Mesendoderm (in vitro differentiated cells): ENCODE data around the gene NDST1.
A peak's percentile ranks its signal among the peaks of the same experiment; 100 is the strongest.

ENCODE experiments used
- DNase-seq: peaks from one replicate; pipeline ENCODE4 v3.0.0; 2013
- H2AK5ac ChIP-seq: 2 replicates; pipeline ENCODE4 v1.6.1; 2013; ENCODE audit warnings: low read length, inconsistent platforms
- H2BK120ac ChIP-seq: 2 replicates; pipeline ENCODE4 v1.6.1; 2013; ENCODE audit warnings: low read depth, mild to moderate bottlenecking, low read length, moderate library complexity, mixed read lengths
- H2BK15ac ChIP-seq: replicated peaks from 2 replicates; pipeline ENCODE4 v1.6.1; 2013; ENCODE audit warnings: low read depth, mild to moderate bottlenecking, moderate library complexity
- H2BK5ac ChIP-seq: 2 replicates; pipeline ENCODE4 v1.6.1; 2013; ENCODE audit warnings: low read length, inconsistent platforms
- H3K18ac ChIP-seq: 2 replicates; pipeline ENCODE4 v1.6.1; 2013; ENCODE audit warnings: mild to moderate bottlenecking, low read length, mixed read lengths
- H3K23ac ChIP-seq: one replicate; pipeline ENCODE4 v1.6.1; 2013; ENCODE audit warnings: low read length
- H3K27ac ChIP-seq: 2 replicates; pipeline ENCODE4 v1.5.1; 2013; ENCODE audit warnings: low read depth, mild to moderate bottlenecking, inconsistent platforms, low read length, moderate library complexity
- H3K27me3 ChIP-seq: 2 replicates; pipeline ENCODE4 v1.6.1; 2013; ENCODE audit warnings: low read length, control low read depth, mild to moderate bottlenecking, inconsistent platforms; ENCODE audit not compliant: insufficient read depth, poor library complexity
- H3K36me3 ChIP-seq: 2 replicates; pipeline ENCODE4 v1.6.1; 2013; ENCODE audit warnings: low read length, inconsistent platforms; ENCODE audit not compliant: control insufficient read depth, insufficient read depth
- H3K4ac ChIP-seq: one replicate; pipeline ENCODE4 v1.6.1; 2013; ENCODE audit warnings: low read depth, mild to moderate bottlenecking, low read length, moderate library complexity
- H3K4me1 ChIP-seq: 2 replicates; pipeline ENCODE4 v1.6.1; 2013; ENCODE audit warnings: low read depth, low read length, inconsistent platforms; ENCODE audit not compliant: control insufficient read depth
- H3K4me2 ChIP-seq: 2 replicates; pipeline ENCODE4 v1.6.1; 2013; ENCODE audit warnings: low read length
- H3K4me3 ChIP-seq: 2 replicates; pipeline ENCODE4 v1.5.1; 2013; ENCODE audit warnings: mild to moderate bottlenecking, low read length
- H3K56ac ChIP-seq: one replicate; pipeline ENCODE4 v1.6.1; 2013; ENCODE audit warnings: low read length
- H3K79me1 ChIP-seq: 2 replicates; pipeline ENCODE4 v1.6.1; 2013; ENCODE audit warnings: low read length, inconsistent platforms
- H3K79me2 ChIP-seq: 2 replicates; pipeline ENCODE4 v1.6.1; 2013; ENCODE audit warnings: mild to moderate bottlenecking, low read length; ENCODE audit not compliant: control insufficient read depth, insufficient read depth
- H3K9ac ChIP-seq: 2 replicates; pipeline ENCODE4 v1.6.1; 2013; ENCODE audit warnings: low read length, inconsistent platforms
- H4K5ac ChIP-seq: one replicate; pipeline ENCODE4 v1.6.1; 2013; ENCODE audit warnings: low read length
- H4K8ac ChIP-seq: one replicate; pipeline ENCODE4 v1.6.1; 2013; ENCODE audit warnings: low read depth, mild to moderate bottlenecking, control low read depth, low read length, moderate library complexity
- WGBS: extraction: QIAGEN DNeasy Blood & Tissue Kit; methylation state at CpG from one replicate; pipeline ENCODE4 v1.1.7; 2013; ENCODE audit warnings: low lambda C conversion rate, missing lambda C conversion rate; ENCODE audit not compliant: insufficient coverage; ENCODE audit errors: extremely low coverage; 5-methylcytosine and 5-hydroxymethylcytosine counted together

NDST1 gene

DNA sequence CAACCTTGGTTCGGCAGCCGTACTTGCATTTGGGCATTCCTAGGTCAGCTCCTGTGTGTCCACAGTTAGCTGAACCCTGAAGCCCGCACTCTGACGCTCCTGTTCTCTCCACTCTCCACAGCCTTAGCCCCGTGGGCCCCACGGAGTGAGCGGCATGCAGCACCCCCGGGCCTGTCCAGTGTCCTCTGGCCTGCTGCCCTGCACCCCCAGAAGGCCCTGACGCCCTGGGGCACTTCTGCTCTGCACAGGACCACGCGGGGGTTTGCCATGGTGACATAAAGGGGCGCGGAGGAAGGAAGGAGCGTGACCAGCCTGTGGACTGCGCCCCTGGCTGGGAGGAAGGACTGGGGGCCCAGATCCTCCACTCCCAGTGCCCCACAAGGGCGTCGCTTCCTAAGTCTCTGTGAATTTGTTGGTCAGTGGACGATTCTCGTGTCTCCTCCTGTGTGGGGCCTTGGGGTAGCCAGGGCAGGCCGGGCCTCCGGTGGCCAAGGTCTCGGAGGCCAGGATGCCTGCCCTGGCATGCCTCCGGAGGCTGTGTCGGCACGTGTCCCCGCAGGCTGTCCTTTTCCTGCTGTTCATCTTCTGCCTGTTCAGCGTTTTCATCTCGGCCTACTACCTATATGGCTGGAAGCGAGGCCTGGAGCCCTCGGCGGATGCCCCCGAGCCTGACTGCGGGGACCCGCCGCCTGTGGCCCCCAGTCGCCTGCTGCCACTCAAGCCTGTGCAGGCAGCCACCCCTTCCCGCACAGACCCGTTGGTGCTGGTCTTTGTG, 13.0 kb downstream of the NDST1 start:
- Histone ChIP-seq H2BK5ac (no peak overlapping the region), H3K36me3 (peaks cover 3% of the 10 kb centered on the region), H3K27me3 (no peaks in the 10 kb centered on the region), H3K4me2 (no peak overlapping the region), H2BK120ac (no peak overlapping the region), H2BK15ac (no peak overlapping the region), H3K56ac (no peak overlapping the region), H4K5ac (no peak overlapping the region), H3K23ac (no peak overlapping the region), H4K8ac (no peak overlapping the region), H3K79me1 (peaks cover 51% of the 10 kb centered on the region), H3K4me3 (no peak overlapping the region), H3K9ac (no peak overlapping the region), H3K4me1 (peaks cover 5% of the 10 kb centered on the region), H2AK5ac (no peak overlapping the region), H3K18ac (no peak overlapping the region), H3K27ac (no peak overlapping the region), H3K4ac (no peak overlapping the region), H3K79me2 (peaks cover 64% of the 10 kb centered on the region)
- no CpG with 5 or more reads among the region's 38 CpGs for WGBS
- DNase-seq, result no peak

DNA sequence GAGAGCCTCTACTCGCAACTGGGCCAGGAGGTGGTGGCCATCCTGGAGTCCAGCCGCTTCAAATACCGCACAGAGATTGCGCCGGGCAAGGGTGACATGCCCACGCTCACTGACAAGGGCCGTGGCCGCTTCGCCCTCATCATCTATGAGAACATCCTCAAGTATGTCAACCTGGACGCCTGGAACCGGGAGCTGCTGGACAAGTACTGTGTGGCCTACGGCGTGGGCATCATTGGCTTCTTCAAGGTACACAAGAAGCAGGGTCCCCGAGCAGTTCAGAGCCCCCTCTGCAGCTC, 13.5 kb downstream of the NDST1 start:
- Histone ChIP-seq H3K36me3 (peaks cover 3% of the 10 kb centered on the region), H4K8ac (no peak overlapping the region), H3K56ac (no peak overlapping the region), H3K4me1 (peaks cover 3% of the 10 kb centered on the region), H3K79me1 (peaks cover 48% of the 10 kb centered on the region), H3K27ac (no peak overlapping the region), H3K23ac (no peak overlapping the region), H3K4me3 (no peak overlapping the region), H2BK120ac (no peak overlapping the region), H2BK5ac (no peak overlapping the region), H3K4me2 (no peak overlapping the region), H2AK5ac (no peak overlapping the region), H3K79me2 (peaks cover 61% of the 10 kb centered on the region), H3K27me3 (no peaks in the 10 kb centered on the region), H3K18ac (no peak overlapping the region), H2BK15ac (no peak overlapping the region), H3K4ac (no peak overlapping the region), H4K5ac (no peak overlapping the region), H3K9ac (no peak overlapping the region)
- DNase-seq, result no peak
- no CpG with 5 or more reads among the region's 14 CpGs for WGBS

DNA sequence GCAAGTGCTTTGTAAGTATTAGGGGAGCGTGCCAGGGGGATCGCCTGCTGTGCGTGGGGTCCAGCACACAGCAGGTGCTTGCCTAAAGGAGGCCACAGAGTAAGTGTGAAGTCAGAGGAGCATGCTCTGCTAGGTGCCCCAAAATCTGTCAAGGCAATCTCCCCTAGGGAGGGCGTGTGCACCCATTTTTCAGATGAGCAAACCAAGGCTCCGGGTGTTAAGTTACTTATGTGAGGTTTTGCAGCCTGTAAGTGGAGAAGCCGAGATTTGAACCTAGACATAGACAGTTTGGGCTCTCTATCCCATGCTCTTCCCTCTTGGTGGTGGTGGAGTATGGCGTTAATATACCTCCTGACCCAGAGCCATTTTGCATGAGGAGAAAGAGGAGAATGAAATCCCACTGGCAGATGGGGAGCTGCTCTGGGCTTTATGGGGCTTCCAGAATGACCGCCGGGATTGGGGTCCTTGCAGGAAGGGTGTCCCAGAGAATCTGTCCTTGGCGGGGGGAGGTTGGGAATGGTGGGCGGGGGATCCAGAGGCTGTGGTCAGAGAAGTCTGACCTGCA, 14.1 kb downstream of the NDST1 start:
- no CpG with 5 or more reads among the region's 11 CpGs for WGBS
- DNase-seq, result no peak
- Histone ChIP-seq H3K9ac (no peak overlapping the region), H3K27me3 (no peaks in the 10 kb centered on the region), H3K4me3 (no peak overlapping the region), H3K4ac (no peak overlapping the region), H3K27ac (no peak overlapping the region), H3K23ac (no peak overlapping the region), H4K5ac (no peak overlapping the region), H2BK120ac (no peak overlapping the region), H4K8ac (no peak overlapping the region), H3K36me3 (peaks cover 3% of the 10 kb centered on the region), H3K79me1 (peaks cover 49% of the 10 kb centered on the region), H2AK5ac (no peak overlapping the region), H3K4me2 (no peak overlapping the region), H3K4me1 (peaks cover 3% of the 10 kb centered on the region), H3K56ac (no peak overlapping the region), H2BK15ac (no peak overlapping the region), H3K18ac (no peak overlapping the region), H3K79me2 (peaks cover 64% of the 10 kb centered on the region), H2BK5ac (no peak overlapping the region)

DNA sequence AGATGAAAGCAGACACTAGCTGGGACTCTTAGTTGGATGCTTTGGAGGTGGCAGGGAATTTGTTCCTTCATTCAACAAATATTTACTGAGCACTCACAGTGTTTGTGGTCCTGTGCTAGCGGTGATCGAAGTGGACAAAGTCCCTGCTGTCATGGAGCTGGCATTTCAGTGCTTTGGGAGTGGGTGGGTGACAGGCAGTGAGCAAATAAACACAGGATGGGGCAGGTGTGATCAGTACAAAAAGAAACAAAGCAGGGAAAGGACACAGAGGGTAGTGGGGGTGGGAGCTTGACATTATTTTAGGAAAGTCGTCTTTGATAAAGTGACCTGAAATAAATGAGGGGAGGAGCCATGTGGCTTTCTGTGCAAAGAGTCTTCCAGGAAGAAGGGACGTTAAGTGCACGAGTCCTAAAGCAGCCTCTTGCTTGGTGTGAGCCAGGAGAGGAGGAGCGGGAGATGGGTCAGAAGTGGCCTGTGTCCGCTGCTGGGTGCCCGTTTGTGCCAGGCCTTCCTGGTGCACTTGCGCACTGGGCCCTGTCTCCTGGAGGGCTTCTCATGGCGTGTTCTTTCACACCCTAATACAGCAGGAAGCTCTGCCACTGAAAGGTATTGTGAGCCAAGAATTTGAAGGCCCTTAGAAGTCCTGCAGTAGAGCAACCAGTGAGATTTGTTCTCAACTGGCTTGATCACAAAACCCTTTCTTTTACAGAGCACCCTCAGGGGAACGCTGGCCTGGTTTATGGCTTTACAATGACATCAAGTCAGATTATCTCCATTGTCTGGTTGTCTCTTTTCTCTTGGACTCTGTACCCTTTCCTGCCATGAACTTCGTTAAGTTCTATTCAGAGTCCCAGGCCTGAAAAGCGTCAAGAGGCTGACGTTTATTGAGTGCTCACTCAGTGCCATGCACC, 14.8 kb downstream of the NDST1 start:
- WGBS, result no CpG with 5 or more reads among the region's 14 CpGs

DNA sequence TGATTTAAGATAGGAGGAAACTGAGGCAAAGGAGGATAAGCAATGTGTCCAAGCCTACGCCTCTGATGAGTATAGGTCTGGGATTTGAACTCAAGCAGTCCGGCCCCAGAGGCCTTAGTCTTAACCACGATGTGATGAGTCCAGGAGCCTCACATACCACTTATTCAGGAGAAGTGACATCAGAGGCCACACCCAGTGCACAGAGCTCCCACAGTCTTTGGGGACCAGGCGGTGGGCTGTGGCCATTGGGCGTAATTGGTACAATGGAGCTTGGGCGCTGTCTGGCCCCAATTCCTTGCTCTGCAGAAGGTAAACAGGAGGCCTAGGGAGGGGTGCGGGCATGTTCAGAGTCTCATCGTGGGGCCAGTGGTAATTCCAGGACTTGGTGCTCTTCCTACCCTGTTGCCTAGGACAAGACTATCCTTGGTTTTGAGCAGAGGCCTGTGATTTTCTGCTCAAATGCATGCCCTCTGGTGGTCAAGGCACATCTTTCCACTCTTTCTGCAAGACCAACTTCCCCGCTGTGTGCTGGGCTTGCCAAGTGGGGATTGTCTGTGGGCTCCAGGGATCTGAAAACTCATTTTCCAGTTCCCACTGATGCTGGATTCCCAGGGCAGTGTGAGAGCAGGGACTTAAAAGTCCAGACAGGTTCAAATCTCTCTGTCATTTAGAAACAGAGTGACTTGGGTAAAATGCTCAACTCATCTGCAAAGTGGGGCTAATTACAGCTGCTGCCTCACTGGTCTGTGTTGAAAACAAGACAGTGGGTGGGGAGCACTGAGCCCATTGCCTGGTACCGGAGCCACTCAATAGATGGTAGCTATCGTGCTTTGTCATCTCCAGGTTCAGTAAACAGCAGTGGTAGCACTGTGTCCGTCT, 15.8 kb downstream of the NDST1 start:
- Histone ChIP-seq H3K36me3 (peaks cover 3% of the 10 kb centered on the region), H3K4ac (no peak overlapping the region), H4K8ac (no peak overlapping the region), H3K27ac (no peak overlapping the region), H2BK5ac (no peak overlapping the region), H3K18ac (peak overlapping the region; percentile 1), H3K4me2 (no peak overlapping the region), H3K56ac (peak overlapping the region; percentile 4), H3K79me1 (peaks cover 50% of the 10 kb centered on the region), H2BK15ac (no peak overlapping the region), H3K79me2 (peaks cover 55% of the 10 kb centered on the region), H2AK5ac (no peak overlapping the region), H3K23ac (no peak overlapping the region), H3K9ac (peak overlapping the region; percentile 2), H4K5ac (no peak overlapping the region), H2BK120ac (no peak overlapping the region), H3K4me3 (no peak overlapping the region), H3K27me3 (no peaks in the 10 kb centered on the region), H3K4me1 (no peaks in the 10 kb centered on the region)
- no CpG with 5 or more reads among the region's 12 CpGs for whole genome bisulfite sequencing
- peak; percentile 85 for DNase-seq

More for the DNA sequence above, 14.8 kb downstream of the NDST1 start:
- Histone ChIP-seq H3K4me1 (no peaks in the 10 kb centered on the region), H3K79me2 (peaks cover 60% of the 10 kb centered on the region), H2AK5ac (no peak overlapping the region), H3K36me3 (peaks cover 3% of the 10 kb centered on the region), H3K27me3 (no peaks in the 10 kb centered on the region), H3K79me1 (peaks cover 52% of the 10 kb centered on the region), H2BK5ac (no peak overlapping the region), H3K4me2 (no peak overlapping the region), H4K8ac (no peak overlapping the region), H3K56ac (no peak overlapping the region), H2BK120ac (no peak overlapping the region), H4K5ac (no peak overlapping the region), H3K18ac (no peak overlapping the region), H3K27ac (no peak overlapping the region), H3K4ac (no peak overlapping the region), H2BK15ac (no peak overlapping the region), H3K23ac (no peak overlapping the region), H3K9ac (no peak overlapping the region), H3K4me3 (no peak overlapping the region)
- DNase-seq, result no peak
